Measurements from ENCODE around the gene STOM.

DNA sequence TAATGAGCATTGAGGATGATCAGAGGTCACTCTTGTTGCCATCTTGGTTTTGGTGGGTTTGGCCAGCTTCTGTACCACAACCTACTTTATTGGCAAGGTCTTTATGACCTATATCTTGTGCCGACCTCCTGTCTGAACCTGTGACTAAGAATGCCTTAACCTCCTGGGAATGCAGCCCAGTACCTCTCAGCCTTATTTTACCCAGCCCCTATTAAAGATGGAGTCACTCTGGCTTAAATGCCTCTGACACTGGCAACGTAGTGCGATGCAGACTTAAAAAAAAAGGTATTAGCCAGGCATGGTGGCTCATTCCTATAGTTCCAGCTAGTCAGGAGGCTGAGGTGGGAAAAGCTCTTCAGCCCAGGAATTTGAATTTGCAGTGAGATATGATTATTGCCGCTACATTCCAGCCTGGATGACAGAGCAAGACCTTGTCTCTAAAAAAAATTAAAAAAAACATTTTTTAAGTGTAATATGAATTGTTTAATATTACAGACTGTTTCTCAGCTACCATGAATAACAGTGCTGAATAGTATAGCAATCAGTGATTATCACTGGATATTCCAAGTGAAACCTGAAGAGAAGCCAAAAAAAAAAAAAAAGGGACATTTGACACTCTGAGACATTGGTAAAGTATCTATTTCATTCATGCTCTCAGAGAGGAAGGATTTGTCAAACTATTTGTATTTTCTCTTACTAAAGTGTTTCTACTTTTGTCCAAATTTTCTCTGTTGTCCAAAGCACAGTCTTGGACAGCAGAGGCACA lies 18.3 kb upstream of the STOM start:
- TF ChIP-seq, protein P1, sequence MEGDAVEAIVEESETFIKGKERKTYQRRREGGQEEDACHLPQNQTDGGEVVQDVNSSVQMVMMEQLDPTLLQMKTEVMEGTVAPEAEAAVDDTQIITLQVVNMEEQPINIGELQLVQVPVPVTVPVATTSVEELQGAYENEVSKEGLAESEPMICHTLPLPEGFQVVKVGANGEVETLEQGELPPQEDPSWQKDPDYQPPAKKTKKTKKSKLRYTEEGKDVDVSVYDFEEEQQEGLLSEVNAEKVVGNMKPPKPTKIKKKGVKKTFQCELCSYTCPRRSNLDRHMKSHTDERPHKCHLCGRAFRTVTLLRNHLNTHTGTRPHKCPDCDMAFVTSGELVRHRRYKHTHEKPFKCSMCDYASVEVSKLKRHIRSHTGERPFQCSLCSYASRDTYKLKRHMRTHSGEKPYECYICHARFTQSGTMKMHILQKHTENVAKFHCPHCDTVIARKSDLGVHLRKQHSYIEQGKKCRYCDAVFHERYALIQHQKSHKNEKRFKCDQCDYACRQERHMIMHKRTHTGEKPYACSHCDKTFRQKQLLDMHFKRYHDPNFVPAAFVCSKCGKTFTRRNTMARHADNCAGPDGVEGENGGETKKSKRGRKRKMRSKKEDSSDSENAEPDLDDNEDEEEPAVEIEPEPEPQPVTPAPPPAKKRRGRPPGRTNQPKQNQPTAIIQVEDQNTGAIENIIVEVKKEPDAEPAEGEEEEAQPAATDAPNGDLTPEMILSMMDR (IDR thresholded peaks at IDR 0.05; ENCODE audit: low read depth, low read length), result no peak
- no peak for TF ChIP-seq EZH2phosphoT487 (IDR thresholded peaks at IDR 0.05; ENCODE audit: low read depth)

Data from OCI-LY3 (cell line).